NCI-H128 (cell line): ENCODE data around the gene TBC1D23.
"Not testable (repeated sequence)": the region's sequence is repeated elsewhere in the genome, so short reads cannot be mapped to it uniquely, and the experiment has no call there.

Experiments used
- DNase-seq: peaks from one replicate; lab custom pipeline; 2025; ENCODE audit not compliant: unreplicated experiment; lab: John Stamatoyannopoulos, UW

The TBC1D23 gene

GRCh38 chr3:100254168-100254777 is 6.5 kb upstream of the TBC1D23 start:
- peak; percentile 5 for DNase-seq

- no peak for DNase-seq
Observed at GRCh38 chr3:100256731-100257151, 4.1 kb upstream of the TBC1D23 start.

- no peak for DNase-seq
Observed at GRCh38 chr3:100257586-100257985, 3.2 kb upstream of the TBC1D23 start.

- no peak for DNase-seq
Observed at GRCh38 chr3:100260081-100260684, 609 bp upstream of the TBC1D23 start.

GRCh38 chr3:100261485-100261903 is 702 bp downstream of the TBC1D23 start:
- no peak for DNase-seq

GRCh38 chr3:100262925-100263324 is 2.1 kb downstream of the TBC1D23 start:
- not testable (repeated sequence) for DNase-seq

DNA sequence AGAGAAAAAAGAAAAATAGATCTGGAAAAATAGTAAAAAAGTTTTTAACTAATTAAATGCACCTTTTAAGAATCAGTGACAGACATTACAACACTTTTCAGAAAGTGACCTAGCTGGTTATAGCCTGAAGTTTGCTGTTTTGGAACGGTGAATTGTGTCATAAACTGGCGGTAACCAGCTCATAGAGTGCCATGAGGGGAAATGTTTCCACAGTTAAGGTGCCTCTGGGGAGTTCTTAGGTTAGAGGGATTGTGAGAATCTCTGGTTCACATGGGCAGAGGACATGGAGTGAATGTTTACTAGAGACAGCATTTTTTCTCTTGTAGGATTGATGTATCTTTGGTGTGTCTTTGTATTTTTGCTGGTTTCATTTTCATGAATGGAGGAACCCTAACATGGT is 2.8 kb downstream of the TBC1D23 start:
- DNase-seq: no peak

GRCh38 chr3:100264242-100264641 is 3.5 kb downstream of the TBC1D23 start:
- no peak for DNase-seq

DNA sequence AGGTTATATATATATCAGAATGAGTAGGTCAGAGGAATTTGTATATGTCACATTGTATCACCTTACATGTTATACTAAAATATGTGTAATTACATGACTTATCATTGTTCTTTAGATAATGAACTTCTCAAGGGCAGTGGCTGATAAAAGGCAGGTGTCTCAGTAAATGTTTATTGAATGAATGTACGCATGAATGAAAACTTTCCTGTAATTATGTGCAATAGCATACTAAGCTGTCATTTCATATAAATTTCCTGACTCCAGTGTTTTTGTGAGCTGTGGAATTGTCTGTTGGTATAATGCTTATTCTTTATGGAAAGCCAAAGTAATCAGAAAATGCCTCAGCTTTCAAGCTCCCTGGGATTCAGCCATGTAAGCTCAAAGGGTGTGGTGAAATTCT is 4.2 kb downstream of the TBC1D23 start:
- no peak for DNase-seq

GRCh38 chr3:100266531-100266930 is 5.7 kb downstream of the TBC1D23 start:
- DNase-seq: no peak

- DNase-seq: no peak
Observed at GRCh38 chr3:100268156-100268555, 7.4 kb downstream of the TBC1D23 start.

DNA sequence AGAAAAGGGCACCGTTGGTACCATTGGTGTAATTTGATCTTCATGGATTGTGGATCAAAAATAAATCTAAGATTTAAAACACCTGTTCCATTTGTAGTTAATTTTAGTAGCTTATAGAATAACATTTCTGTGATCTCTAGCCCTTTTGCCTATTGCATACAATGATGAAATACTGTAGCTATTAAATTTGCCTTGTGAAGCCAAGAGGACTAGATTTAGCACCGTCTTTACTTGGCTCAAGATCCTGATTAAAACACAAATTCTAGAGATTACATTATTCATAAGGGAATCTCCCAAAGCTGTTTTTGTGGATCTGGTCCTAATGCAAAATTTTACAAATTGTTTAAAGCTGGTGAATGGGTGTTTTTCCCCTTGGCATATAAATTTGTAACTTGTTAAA is 8.2 kb downstream of the TBC1D23 start:
- no peak for DNase-seq

DNA sequence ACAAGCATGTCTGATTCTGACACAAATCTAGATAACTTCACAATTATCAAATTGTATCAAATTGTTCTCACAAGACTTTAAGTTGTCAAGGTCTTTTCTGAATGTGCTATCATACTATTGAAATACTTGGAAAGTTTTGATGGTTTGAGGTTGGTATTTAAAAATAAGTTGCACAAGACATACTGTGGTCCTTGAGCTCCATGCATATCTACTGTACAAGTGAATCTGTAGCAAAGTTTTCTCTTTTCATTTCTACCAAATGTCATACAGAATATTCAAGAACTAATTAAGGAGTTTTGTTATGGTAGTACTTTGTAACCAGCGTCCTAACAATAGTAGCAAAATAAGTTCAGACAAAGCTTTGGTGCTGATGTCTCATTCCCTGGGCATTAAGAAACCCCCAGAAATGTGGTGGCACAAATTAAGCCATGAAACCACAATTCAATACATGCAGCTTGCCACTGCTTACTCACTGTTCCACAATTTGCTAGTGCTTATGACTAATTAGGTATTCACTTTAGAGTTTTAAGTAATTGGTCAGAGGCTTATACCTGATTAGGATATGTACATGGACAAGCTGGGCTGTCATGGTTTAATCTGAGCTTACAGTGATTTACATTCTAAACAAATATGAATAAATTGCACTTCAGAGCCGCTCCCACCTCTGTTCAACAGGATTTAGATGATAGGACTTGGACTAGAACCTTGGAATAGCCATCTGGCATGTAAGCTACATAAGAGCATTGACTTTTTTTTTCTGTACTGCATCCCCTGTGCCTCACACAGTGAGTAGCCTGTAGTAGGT is 8.8 kb downstream of the TBC1D23 start:
- DNase-seq: no peak

- DNase-seq: no peak
Observed at GRCh38 chr3:100270215-100270583, 9.4 kb downstream of the TBC1D23 start.

DNA sequence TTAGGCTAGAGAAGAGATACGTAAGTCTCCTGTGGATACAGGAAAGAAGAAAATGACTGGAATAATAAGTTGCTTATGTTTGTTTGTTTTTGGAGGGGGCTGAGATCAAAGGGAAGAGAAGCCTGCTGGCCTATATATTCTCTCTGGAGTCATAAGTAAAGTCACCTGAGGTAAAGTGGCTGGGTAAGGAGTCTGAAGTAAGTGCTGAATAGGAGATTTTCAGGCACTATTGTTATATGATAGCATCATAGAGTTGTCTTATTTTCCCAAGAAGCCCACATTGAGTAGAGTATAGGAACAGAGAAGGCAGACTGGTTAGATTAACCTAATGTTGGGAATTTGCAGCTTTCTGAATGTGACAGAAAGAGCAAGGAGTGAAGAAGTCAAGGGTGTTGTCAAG is 10.7 kb downstream of the TBC1D23 start:
- no peak for DNase-seq

DNA sequence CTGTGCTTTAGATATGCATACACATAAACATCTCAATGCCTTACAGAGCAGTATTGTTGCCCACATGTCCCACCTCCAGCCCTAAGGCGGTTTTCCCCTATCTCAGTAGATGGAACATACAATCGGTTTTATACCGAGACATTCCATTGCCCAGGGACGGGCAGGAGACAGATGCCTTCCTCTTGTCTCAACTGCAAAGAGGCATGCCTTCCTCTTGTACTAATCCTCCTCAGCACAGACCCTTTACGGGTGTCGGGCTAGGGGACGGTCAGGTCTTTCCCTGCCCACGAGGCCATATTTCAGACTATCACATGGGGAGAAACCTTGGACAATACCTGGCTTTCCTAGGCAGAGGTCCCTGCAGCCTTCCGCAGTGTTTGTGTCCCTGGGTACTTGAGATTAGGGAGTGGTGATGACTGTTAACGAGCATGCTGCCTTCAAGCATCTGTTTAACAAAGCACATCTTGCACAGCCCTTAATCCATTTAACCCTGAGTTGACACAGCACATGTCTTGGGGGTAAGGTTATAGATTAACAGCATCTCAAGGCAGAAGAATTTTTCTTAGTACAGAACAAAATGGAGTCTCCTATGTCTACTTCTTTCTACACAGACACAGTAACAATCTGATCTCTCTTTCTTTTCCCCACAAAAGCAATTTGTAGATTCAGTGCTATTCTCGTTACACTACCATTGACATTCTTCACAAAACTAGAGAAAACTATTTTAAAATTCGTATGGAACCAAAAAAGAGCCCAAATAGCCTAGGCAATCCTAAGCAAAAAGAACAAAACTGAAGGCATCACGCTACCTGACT is 12.2 kb downstream of the TBC1D23 start:
- not testable (repeated sequence) for DNase-seq

- DNase-seq: no peak
Observed at GRCh38 chr3:100274361-100274760, 13.6 kb downstream of the TBC1D23 start.

DNA sequence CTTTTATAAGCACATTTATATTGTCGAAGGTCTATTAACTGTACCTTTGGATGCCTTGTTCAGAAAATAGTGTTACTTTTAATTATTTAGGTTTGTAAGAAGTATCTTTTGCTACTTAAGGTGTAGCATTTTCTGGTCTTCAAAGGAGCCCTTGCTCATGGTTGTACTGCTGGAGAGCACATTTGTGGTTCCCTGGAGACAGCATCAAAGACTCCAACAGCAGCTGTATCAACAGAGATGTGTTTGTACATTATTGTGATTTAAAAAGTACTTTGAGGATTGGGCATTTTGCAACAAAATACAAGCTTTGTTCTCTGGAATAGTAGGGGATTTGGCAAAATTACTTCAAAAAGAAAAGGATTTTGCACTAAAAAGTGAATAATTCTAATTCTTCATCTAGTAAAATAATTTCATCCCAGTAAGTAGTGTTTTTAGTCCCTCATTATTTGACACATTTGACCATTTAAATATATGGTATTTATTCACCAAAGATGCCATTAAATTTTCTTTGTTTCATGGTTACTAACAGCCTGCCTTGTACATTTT is 16.5 kb downstream of the TBC1D23 start:
- DNase-seq: no peak

DNA sequence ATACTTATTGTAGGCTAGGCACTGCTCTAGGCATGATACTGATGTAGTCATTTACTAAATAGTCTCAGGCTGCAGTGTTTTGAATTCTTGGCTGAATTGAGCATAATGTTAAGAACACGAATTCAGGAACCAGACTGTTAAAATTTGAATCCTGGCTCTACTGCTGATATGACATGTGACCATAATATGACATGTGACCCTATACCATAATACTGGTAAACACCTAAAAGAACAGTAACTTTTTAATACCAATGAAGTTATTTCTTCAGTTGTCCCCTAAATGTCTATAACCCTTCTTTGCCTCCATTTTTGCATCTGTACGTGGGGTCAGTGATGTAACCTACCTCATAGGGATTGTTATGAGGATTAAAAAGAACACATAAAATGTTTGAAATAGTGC is 18.1 kb downstream of the TBC1D23 start:
- no peak for DNase-seq

DNA sequence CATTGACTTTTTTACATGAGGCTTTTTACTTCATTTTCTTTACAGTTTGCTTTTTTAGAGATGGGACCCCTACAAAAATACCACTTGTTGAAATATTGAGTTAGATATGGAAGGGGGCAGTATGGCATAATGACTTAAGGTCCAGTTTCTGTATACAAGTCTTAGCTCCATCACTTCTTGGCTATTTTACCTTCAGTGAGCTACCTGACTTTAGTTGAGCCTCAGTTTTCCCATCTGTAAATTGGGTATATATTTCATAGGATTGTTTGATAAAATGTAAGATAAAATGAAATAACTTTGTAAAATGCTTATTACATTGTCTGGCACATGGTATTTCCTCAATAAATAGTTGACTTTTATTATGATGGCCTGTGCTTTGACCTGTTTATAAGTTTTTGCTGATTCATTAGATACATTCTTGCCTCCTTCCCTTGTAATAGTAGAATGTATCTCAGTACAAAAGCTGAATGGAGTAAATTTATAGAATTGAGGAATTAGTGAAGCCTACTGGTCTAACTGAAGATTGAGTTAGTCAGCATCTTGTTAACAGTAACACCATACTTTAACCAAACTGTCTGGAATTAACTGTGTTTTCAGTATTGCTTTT is 27.6 kb downstream of the TBC1D23 start:
- DNase-seq: no peak

DNA sequence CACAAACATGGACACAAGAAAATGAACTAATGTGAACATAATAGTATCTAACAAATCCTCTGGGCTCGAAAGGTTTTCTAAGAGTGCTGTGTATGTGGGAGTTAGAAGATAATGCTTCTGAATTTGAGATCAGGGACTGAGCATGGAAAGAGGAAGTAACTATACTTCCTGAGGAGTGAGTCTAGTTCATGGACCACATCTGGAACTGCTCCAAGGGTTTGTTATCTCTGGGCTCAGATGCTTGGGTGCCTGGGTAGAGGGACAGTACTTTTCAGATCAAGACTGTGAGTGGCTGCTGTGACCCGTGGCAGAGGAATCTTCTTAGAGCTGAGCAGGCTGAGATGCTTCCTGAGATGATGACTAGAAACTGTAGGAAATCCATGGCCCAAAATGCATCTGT is 28.5 kb downstream of the TBC1D23 start:
- no peak for DNase-seq
